Erythroblast (primary cell): Measurements from ENCODE around the gene ARL4A.

Experiments used
- GATA1 ChIP-seq: IDR thresholded peaks from 2 replicates; pipeline ENCODE4 v1.6.1; 2011; ENCODE audit warnings: low read depth, mild to moderate bottlenecking, control low read depth, low read length, moderate library complexity
- POLR2A ChIP-seq: IDR thresholded peaks from 2 replicates; pipeline ENCODE4 v1.6.1; 2011; ENCODE audit warnings: mild to moderate bottlenecking, low read length

- TF ChIP-seq POLR2A (no peak), GATA1 (no peak)
Observed at GRCh38 chr7:12712236-12712635, 24.8 kb downstream of the ARL4A start.
